NAMALWA (cell line): ENCODE results near the gene IL22RA2.

Experiments used
- DNase-seq: peaks from one replicate; pipeline ENCODE4 v3.0.0-alpha.2; 2015; ENCODE audit warnings: low spot score

IL22RA2 gene

GRCh38 chr6:137167702-137168377 is 5.6 kb downstream of the IL22RA2 start:
- no peak for DNase-seq

GRCh38 chr6:137166247-137167098 is 7.0 kb downstream of the IL22RA2 start:
- DNase-seq: no peak

DNA sequence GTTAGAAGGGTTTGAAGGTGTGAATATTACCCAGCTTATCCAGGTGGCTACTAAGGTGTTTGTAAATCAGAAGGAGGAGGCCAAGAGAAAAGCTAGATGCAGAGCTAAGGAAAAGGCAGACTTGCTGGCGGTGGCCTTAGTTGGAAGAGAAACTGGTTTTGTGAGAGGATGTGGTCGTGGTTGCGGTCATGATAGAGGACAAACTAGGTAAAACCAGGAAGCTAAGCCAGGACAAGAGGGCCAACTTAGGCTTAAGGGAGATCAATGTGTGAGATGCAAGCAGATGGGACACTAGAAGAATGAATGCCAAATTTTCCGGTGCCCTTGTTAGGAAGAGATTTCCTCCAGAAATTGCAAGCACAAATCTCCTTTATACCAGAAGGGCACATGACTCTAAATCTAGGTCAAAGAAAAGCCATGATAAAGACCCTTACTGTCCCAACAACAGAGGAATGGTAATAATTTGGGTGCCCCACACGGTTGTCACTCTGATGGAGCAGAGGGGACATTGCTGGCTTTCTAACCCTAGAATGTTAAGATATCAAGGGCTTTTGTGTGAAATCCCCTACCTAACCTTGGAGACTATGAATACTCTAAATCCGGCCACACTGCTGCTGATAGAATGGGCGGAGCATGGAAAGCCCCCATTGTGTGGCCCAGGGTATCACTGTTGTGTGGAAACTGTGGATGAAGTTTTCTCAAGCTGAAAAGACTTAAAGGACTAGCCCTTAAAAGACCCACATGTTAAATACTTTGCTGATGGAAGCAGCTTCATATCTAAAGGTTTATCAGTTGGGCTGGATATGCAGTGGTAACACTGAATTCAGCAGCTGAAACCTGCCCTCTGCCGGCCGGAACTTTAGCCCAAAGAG is 7.8 kb downstream of the IL22RA2 start:
- DNase-seq: peak; percentile 63

DNA sequence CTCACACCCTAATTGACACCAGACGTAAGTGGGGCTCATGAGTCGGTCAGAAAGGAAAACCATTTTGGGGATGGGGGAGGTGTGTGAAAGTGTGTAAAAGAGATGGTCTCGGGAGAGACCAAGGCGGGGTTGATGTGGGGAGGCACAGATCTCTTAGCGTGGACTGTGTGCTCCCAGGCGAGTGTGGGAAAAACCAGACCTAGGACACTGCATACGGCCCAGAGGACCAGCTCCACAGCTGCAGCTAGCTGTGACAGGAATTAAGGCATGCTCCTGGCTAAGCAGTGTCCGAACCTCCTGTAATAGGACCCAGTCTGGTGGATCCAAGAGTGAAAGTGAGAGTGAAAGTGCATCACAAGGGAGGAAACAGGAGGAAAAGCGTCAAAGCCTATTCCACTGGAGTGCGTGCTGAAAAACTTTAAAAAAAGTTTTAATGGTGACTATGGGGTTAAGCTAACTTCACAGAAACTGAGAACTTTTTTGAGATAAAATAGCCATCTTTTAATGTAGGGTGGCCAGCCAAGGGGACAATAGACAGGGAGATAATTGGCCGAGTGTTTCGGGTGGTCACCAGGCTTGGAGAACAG is 9.6 kb downstream of the IL22RA2 start:
- DNase-seq: no peak

DNA sequence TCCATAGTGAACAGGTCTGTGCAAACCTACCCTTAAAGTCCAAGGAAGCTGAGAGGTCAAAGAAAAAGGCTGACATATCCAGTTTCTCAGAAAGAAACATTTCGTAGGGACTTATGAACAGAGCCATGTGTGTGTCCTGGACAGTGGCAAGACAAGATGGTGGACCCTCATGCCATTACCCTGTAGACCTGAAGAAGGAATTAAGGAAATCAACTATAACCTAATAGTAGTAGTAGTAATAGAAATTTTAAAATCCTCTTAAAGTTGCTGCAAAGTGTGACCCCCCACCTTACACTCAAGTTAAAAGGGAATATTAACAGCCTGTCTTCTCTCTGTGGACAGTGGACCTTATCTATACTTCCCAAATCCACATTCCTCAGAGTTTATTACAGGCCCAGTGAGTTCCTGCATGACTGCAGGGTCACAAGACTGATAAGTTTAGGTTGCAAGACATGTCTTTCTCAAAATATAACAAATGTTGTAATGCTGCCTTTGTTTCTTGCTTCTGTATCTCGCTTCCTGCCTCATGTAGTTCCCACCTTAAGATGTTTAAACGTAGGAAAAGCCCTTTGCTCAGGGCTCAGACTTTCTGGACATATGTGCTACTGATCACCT is 10.6 kb downstream of the IL22RA2 start:
- DNase-seq: no peak

DNA sequence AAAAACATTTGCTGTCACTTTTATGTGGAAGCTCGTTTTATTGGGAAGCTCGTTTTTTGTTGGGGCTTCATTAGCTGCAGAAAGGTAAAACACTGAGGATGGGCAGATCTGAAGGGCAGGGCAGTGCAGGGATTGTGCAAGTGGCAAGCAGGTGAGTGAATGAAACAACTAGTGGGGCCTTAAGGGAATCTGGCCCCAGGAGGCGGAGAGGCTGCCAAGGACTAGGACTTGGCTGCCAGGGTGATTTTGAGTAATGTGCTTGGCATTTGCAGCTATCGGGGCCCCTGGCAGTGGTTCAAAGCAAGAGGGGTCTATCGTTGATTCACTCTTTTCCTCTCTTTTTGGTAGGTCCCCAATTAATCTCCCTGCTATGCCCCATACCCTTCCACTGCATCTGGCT is 11.5 kb downstream of the IL22RA2 start:
- DNase-seq: no peak

DNA sequence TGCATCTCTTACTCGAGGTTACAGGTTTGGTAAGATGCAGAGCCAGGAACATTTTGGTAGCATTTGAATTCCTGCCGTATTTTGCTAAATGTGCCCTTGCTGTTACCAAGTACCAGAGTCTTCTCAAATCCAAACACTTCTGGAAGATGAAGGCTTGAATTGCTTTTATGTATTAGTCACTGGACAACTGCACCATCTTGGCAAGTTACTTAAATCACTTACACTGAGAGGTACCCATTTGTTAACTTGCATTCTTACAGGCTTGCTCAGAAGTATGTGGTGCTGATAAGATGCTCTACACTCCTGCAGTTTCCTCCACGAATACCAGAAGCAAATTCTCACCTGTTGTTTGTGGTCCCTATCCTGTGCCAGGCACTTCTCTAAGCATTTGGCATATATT is 12.7 kb downstream of the IL22RA2 start:
- no peak for DNase-seq

DNA sequence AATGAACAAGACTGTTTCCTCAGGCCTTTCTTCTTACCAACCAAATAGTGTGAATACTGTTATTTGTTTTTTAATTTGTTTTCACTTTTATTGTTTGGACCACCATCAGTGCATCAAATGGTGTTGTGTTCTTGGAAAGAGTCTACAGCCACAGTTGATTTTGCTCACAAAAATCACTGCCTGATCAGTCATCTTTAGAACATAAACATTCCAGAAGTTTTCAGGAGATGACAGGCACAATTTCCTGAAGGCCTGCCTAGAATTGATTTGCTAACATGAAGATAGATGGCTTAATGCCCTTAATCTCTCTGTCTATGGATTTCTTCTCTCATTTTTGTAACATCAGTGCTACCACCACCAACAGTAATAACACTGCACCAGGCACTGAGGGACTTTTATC is 13.5 kb downstream of the IL22RA2 start:
- DNase-seq: no peak

GRCh38 chr6:137157601-137158000 is 15.8 kb downstream of the IL22RA2 start:
- DNase-seq: no peak

DNA sequence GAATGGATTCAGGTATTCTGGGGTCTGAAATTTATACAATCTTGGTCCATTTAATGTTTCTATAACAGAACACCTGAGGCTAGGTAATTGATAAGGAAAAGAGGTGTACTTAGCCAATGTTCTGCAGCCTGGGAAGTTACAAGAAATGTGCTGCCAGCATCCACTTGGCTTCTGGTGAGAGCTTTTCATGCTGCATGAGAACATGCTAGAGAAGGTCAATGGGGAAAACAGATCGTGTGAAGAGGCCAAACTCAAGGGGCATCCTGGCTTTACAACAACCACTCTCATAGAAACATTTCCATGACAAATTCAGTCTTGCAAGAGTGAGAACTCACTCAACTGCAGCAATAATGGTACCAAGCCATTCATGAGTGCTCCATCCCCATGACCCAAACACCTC is 16.8 kb downstream of the IL22RA2 start:
- DNase-seq: no peak

DNA sequence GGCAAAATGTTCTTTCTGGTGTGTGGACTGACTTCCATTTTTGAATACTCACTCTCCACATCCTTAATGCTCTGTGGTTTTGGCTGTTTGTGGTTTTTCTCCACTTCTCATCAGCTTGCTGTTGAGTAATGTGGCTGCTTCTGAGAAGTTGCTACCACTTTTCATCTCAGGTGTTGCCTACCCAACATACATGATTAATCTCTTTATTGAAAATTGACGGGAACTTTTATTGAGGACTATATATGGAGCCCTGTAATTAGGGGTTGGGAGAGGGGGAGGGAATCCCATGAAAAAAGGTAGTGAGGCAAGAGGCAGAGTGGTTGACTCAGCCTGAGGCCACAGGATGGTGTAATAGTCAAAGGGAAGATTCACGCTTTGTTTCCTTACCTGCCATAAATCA is 17.6 kb downstream of the IL22RA2 start:
- no peak for DNase-seq

DNA sequence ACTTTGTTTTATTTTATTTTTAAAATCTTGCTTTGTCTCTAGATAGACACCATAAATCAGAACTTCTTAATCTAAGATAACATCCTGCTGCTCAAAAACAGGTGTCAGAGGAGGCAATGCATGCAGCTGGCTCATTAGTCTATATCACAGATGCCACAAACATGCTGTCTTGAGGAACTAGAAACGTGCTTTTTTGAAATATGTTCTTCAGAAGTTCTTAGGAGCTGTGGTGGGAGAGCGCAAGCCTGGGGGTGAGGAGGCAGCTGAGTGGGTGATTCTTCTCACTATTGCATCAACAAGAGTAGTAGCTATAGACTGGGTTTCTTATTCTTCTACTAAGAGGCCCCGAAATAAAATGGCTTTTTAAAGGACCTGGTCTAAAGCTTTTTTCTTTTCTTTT is 23.4 kb downstream of the IL22RA2 start:
- peak; percentile 11 for DNase-seq

DNA sequence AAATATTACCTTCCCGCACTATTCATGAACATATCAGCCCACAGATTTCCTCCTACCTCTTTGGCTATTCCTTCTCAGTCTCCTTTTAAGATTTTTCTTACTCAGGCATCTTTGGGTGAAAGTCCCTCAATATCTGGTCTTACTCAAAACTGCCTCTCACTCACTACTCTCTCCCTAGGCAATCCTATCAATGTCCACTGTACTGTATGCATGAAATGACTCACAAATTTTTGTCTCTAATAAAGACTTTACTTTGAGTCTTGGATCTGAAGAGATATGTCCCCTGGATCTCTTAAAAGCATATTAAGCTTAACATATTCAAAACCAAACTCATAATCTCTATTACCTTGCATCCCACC is 24.4 kb downstream of the IL22RA2 start:
- no peak for DNase-seq

GRCh38 chr6:137148306-137149034 is 25.0 kb downstream of the IL22RA2 start:
- DNase-seq: no peak

DNA sequence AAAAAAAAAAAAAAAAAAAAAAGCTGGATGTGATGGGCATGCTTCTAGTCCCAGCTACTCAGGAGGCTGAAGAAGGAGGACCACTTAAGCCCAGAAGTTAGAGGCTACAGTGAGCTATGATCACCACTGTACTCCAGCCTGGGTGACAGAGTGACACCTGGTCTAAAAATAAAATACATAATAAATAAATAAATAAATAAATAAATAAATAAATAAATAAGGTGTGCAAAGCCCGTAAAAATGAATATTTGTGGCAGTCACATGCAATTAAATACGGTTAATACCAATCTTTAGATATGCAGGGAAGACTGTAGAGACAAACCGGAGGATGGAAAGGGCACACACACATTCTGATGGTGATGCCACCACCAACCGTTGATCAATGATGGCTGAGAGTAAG is 26.2 kb downstream of the IL22RA2 start:
- no peak for DNase-seq

- no peak for DNase-seq
Observed at GRCh38 chr6:137146206-137146605, 27.2 kb downstream of the IL22RA2 start.

GRCh38 chr6:137145421-137145820 is 28.0 kb downstream of the IL22RA2 start:
- DNase-seq: no peak

GRCh38 chr6:137136065-137136464 is 37.4 kb downstream of the IL22RA2 start:
- DNase-seq: no peak

GRCh38 chr6:137134483-137134882 is 39.0 kb downstream of the IL22RA2 start:
- DNase-seq: no peak

- no peak for DNase-seq
Observed at GRCh38 chr6:137133122-137133521, 40.3 kb downstream of the IL22RA2 start.

GRCh38 chr6:137126875-137127485 is 46.5 kb downstream of the IL22RA2 start:
- no peak for DNase-seq
